ENCODE results near the gene STK39.

The STK39 gene

GRCh38 chr2:168034616-168035015, 212.8 kb downstream of the STK39 start:
- DNase-seq = no peak

DNA sequence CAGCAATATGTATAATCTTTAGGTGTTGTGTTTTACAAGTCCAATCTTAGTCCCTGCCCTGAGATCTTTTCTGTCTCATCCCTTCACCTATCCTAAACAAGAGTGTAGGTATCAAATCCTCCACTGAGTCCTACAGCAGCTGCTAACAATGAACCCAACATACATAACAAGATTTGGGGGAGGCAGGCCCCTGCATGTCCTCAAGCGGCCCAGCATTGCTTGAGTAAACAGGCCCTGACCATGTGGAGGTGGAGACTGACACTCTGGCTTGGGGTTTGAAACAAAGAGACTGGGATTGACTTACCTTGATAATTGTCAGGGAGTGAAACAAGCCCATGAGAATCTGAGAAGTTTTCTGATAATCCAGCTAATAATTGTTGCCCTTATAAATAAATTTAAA, 213.4 kb downstream of the STK39 start:
- no peak for DNase-seq

DNA sequence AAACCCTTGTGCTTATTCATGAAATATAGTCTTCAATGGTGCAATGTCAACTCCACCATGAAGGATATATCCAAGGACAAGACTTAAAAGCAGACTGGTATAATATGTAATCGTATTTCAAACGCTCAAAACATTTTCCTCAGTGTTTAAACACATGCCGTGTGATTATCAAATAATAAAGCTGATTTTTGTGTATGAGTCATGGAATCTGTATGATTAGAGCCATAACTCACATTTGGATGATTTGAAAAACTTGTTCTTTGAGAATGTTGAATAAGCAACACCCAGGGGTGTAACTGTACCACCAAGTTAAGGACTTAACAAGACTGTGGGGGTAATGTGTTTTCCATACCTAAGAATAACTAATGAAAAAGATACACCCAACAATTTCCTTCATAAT, 215.3 kb downstream of the STK39 start:
- DNase-seq = no peak

GRCh38 chr2:168030862-168031624, 216.4 kb downstream of the STK39 start:
- DNase-seq = no peak

GRCh38 chr2:168029071-168029470, 218.3 kb downstream of the STK39 start:
- DNase-seq = no peak

DNA sequence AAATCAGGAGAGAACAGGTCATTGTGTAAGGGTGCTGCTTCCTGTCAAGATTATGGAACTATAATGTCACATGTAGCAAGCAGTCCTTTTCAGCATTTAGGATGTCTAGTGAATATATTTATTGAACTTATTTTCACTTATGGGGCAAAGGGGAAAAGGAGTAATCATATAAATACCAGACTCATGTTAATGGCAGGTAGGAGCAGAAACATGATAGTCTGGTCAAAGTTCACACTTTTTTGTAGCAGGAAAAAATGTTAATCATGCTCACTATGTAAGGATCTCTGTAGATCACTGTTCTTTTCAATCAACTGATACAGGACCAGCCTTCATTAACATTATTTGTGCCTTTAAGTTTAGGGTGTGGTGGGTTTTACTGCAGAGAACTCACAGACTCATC, 219.0 kb downstream of the STK39 start:
- DNase-seq = no peak

GRCh38 chr2:168025487-168026202, 221.8 kb downstream of the STK39 start:
- no peak for DNase-seq

- no peak for DNase-seq
Measured at GRCh38 chr2:168024459-168024858, 222.9 kb downstream of the STK39 start.

- no peak for DNase-seq
Measured at GRCh38 chr2:168021800-168022587, 225.4 kb downstream of the STK39 start.

- no peak for DNase-seq
Measured at GRCh38 chr2:168015274-168015953, 232.0 kb downstream of the STK39 start.

DNA sequence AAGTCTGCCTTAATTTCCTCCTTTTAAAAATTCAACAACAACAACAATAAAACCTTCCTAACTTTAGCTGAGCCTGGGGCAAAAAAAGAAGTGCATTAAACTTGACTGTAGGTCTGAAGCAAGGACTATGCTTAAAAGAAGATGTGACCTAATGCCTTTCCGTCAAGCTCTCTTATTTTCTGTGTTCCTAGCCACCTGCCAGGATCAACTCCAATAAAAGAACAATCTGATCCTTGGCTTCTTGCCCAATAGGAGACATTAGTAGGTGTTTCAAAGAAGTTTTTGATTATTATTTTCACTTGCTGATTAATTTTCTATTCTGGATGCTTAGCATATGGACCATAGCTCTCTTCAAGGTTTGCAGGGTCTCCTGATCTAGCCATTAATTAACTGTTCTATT, 237.5 kb downstream of the STK39 start:
- no peak for DNase-seq

DNA sequence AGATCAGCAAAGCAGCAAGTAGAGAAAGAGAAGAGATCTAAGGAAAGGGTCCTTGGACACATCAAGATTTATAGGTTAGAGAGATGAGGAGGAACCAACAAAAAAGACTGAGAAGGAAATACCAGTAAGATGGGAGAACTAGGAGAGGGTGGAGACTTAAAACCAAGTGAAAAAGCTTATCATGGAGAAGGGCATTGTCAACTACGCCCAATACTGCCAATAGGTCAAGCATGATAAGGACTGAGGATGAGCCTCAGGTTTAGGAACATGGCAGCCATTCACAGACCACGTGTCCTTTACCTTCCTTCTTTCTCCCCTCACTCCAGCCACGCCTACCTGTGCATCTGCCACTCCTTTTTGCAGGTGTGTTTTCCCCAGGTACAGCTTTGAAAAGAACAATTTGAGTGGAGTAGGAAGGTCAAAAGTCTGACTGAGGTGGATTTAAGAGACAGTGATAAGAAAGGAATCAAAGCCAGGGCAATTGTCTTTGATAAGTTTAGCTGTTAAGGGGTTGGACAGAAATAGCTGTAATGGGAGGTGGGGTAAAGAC, 238.7 kb downstream of the STK39 start:
- DNase-seq = no peak

DNA sequence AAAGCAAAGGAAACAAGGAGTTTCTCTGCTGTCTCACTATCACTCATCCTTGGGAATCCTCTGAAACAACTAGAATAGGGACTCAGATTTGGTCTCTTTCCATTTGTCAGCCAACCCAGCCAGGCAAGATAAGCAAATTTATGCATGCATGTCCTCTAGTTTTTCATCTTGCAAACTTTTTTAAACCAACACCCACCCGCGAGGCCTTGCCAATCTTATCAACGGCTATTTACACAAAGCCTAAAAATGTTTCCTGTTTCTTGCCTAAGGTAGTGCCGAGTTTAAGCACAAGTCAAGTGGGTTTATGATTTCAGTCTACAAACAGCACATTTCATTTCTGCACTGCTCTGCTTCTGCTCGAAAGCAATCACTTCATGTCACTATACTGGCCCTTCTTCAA, 240.9 kb downstream of the STK39 start:
- no peak for DNase-seq

DNA sequence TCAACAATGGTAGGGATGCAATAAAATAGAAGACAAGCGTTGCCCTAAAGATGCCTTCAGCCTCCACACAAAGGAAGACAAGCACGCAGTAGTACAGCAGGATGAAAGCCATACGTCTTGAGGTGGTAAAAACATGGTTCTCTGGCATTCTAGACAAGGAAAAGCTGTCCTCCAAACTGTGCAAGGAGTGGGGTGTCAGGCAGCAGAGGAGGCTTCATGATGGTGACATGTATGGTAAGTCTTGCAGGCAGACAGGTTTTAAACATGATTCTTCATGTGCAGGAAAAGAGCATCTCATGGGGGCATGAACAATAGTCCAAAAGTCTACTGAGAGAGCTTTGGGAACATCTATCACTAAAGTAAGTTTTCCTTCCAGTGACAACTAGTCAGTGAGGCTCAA, 241.8 kb downstream of the STK39 start:
- no peak for DNase-seq

DNA sequence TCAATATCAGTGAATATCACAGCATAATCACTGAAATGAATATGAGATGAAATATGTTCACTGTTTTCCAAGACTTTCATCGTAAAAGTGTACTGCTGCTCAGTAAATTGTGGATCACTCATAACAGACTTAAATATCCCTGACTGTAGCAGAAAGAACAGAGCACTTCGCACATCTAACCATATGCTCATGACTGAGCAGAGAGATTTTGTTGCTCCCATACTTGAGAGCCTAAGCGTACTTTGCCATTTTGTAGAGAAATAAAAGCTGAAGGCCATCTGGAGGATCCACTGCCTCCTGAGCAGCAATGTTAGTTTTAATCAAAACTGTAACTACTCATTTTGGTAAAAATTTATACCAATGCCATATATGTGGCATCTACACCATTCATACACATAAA, 243.5 kb downstream of the STK39 start:
- DNase-seq = no peak

- DNase-seq = no peak
Measured at GRCh38 chr2:168002021-168002553, 245.3 kb downstream of the STK39 start.

DNA sequence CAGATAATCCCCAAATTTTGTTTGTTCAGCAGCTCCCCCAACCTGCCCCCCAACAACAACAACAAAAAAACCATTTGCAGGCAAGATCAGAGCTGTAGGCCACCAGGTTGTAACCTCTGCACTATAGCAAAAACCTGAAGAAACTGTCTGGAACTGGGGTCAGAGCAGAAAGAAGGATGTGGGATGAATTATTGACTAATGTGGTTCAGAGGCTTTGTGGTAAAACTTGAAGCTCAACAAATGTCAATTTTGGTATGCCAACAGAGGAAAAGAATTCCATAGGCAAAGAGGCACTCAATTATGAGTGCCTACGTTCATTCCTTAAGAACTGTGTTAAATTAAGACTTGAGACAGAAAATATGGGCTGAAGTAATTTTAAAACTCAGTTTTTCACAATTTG, 255.1 kb downstream of the STK39 start:
- DNase-seq = no peak

GRCh38 chr2:167990062-167990461, 257.3 kb downstream of the STK39 start:
- DNase-seq = no peak

- DNase-seq = no peak
Measured at GRCh38 chr2:167988296-167988695, 259.1 kb downstream of the STK39 start.

GRCh38 chr2:167987558-167987957, 259.8 kb downstream of the STK39 start:
- no peak for DNase-seq

GRCh38 chr2:167987026-167987425, 260.4 kb downstream of the STK39 start:
- no peak for DNase-seq

DNA sequence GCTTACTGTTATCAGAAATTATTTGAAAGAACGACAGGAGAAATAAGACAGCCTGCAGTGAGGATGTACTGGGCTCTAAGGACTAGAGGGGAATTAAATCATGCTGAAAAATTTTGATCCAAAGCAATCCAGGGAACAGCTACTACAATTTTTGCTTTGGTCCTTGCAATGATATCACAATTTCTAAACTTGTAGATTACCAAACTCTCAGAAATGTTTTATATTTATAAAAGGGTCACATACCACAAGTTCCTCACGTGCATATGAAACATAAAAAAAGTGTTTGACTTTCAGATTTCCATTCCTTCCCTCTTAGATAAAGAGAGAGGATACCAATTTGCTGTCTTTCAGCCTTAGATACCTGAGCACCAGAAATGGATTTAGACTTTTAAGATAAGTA, 261.2 kb downstream of the STK39 start:
- DNase-seq = no peak

DNA sequence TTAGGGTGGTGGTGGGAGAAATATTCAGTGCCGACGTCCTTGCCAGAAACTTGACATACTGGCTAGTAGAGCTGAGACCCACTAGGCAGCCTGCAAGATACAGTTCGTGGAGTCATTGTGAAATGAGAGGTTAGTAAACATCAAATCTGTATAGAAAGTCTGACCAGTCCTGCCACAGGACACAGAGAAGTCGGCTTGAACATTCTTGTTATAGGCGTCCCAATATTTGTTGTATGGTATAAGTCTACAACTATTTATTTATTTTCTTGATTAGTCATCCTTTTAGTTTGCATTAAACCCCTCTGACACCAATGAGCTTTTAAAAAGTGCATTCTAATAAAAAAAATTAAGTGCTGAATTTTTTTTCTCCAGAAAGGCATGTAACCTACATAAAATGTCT, 265.4 kb downstream of the STK39 start:
- no peak for DNase-seq

Data from DMS 273 treated with DMSO at 0.1 percent for 48 hours (cell line).